Spleen (tissue), 7 donors: Measurements from ENCODE around the gene NACC1.

Experiments
- POLR2A ChIP-seq, 3 donors: fragments of 450-650 bp; IDR thresholded peaks; one replicate each; pipeline ENCODE4 v1.5.1; 2017; ENCODE audit warnings: antibody characterized with exemption in 3 of 3, mild to moderate bottlenecking in 1 of 3
- POLR2AphosphoS5 ChIP-seq, 3 donors: sonication (generic); formaldehyde crosslinking; IDR thresholded peaks; one replicate each; pipeline ENCODE4 v1.5.1; 2017; ENCODE audit warnings: antibody characterized with exemption in 3 of 3
- TF ChIP-seq, protein P1 (sequence below), 11 experiments: fragments of 200-600 bp in 7 of 11; fragments of 450-650 bp in 4 of 11; sonication (generic) in 4 of 11; IDR thresholded peaks in 8 of 11; conservative IDR thresholded peaks in 3 of 11; 1 replicate in 7 of 11; 2 replicates in 4 of 11; pipeline versions ENCODE4 v1.4.0 to v1.8.0; 2016 to 2021; ENCODE audit warnings: antibody characterized with exemption in 11 of 11, inconsistent platforms in 4 of 11, mild to moderate bottlenecking in 1 of 11
- donor health status: DM: no; HTN: no; CAD: no; lungs with moderate emphysema.
- donor health status: DM: no; HTN: no; CAD: no.
- donor health status: DM: no; HTN: no; CAD: no.

DNA sequence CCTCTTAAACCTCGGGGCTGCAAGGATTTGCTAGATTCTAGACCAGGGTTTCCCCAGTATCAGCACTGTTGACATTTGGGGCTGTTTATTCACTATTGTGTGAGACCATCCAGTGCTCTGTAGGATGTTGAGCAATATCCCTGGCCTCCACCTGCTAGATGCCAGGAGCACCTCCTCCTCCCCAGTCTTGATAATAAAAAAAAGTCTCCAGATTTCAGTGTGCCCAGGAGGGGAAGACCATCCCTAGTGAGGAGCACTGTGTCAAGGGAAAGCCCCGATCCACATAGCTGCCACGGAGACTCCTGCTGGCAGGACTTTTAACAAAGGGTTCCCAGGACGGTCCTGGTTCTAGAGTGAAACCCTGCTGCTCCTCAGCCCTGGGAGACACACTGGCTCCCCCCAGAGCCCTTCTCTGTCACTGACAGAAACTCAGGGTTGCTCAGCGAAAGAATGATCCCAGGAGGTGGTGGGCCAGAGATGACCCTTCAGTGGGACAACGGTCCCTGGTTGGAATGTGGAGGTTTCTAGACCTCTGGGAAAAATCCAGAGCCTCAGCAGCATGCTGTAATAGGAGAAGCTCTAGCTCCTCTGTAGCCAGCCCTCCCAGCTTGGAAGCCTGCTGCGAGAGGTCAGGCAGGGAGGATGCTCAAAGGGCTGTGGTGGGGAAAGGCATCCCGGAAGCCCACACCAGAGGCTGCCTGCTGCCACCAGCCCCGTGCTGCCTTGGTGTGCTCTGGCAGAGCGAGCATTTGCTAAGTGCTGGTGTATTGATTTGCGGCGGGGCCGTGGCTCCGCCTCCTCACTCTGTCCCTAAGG lies 35.7 kb upstream of the NACC1 start:
- TF ChIP-seq POLR2A (IDR thresholded peaks at IDR 0.05) = no peak
- TF ChIP-seq, protein P1, sequence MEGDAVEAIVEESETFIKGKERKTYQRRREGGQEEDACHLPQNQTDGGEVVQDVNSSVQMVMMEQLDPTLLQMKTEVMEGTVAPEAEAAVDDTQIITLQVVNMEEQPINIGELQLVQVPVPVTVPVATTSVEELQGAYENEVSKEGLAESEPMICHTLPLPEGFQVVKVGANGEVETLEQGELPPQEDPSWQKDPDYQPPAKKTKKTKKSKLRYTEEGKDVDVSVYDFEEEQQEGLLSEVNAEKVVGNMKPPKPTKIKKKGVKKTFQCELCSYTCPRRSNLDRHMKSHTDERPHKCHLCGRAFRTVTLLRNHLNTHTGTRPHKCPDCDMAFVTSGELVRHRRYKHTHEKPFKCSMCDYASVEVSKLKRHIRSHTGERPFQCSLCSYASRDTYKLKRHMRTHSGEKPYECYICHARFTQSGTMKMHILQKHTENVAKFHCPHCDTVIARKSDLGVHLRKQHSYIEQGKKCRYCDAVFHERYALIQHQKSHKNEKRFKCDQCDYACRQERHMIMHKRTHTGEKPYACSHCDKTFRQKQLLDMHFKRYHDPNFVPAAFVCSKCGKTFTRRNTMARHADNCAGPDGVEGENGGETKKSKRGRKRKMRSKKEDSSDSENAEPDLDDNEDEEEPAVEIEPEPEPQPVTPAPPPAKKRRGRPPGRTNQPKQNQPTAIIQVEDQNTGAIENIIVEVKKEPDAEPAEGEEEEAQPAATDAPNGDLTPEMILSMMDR (IDR thresholded peaks at IDR 0.05 in 8 of 11, conservative IDR thresholded peaks at IDR 0.05 in 3 of 11) = no peak
- no peak for TF ChIP-seq POLR2AphosphoS5 (IDR thresholded peaks at IDR 0.05)
